A673 (cell line): ENCODE data around the gene DCP2. TPM values are rescaled to one million over a fixed set of nuclear protein-coding genes. Genes with fewer than 3 reads are reported as not detected.

ENCODE experiments used
- BruUV-seq: library from RNA; stranded (reverse); fragments of 400-500 nt; replicated peaks from 2 replicates; lab custom pipeline; 2021; lab: Mats Ljungman, UMichigan
- CTCF ChIA-PET: fragments of 300-600 bp; sonication (Branson Sonifier 250); formaldehyde crosslinking; loops from one replicate; lab custom pipeline; 2022; ENCODE audit warnings: antibody characterized with exemption; lab: Charles Lee
- POLR2A ChIA-PET: fragments of 300-600 bp; sonication (Branson Sonifier 250); formaldehyde crosslinking; loops from one replicate; lab custom pipeline; 2022; ENCODE audit warnings: antibody characterized with exemption; ENCODE audit not compliant: low non-redundant PET; lab: Charles Lee
- DNase-seq: peaks from one replicate; pipeline ENCODE4 v3.0.0-alpha.2; 2015; ENCODE audit warnings: low spot score
- H3K27ac ChIP-seq: fragments of 200-600 bp; sonication (generic); 2 replicates; pipeline ENCODE4 v1.5.1; 2016; ENCODE audit warnings: mixed run types, low read depth, mild to moderate bottlenecking, mixed read lengths, antibody characterized with exemption, low read length; ENCODE audit not compliant: poor library complexity, severe bottlenecking
- H3K27me3 ChIP-seq: fragments of 200-600 bp; sonication (generic); replicated peaks from 2 replicates; pipeline ENCODE4 v1.6.1; 2017; ENCODE audit warnings: mixed run types, low read depth, mild to moderate bottlenecking, mixed read lengths, antibody characterized with exemption, low read length; ENCODE audit not compliant: insufficient read depth, poor library complexity
- H3K36me3 ChIP-seq: fragments of 200-600 bp; sonication (generic); 2 replicates; pipeline ENCODE4 v1.6.1; 2016; ENCODE audit warnings: mixed run types, mild to moderate bottlenecking, mixed read lengths, antibody characterized with exemption, low read length; ENCODE audit not compliant: insufficient read depth, poor library complexity, severe bottlenecking
- H3K4me1 ChIP-seq: fragments of 200-600 bp; sonication (generic); 2 replicates; pipeline ENCODE4 v1.6.1; 2017; ENCODE audit warnings: mixed run types, mild to moderate bottlenecking, mixed read lengths, antibody characterized with exemption, low read length; ENCODE audit not compliant: insufficient read depth, poor library complexity, severe bottlenecking
- H3K4me3 ChIP-seq: fragments of 200-600 bp; sonication (generic); 2 replicates; pipeline ENCODE4 v1.5.1; 2016; ENCODE audit warnings: low read depth, mixed run types, mild to moderate bottlenecking, mixed read lengths, low read length; ENCODE audit not compliant: poor library complexity, severe bottlenecking
- H3K9me3 ChIP-seq: fragments of 200-600 bp; sonication (generic); 2 replicates; pipeline ENCODE4 v1.6.1; 2016; ENCODE audit warnings: mixed run types, low read depth, mild to moderate bottlenecking, mixed read lengths, antibody characterized with exemption, low read length; ENCODE audit not compliant: poor library complexity, severe bottlenecking
- EZH2 ChIP-seq: fragments of 200-600 bp; sonication (generic); IDR thresholded peaks from 2 replicates; pipeline ENCODE4 v1.6.1; 2017; ENCODE audit warnings: borderline replicate concordance, low read depth, mild to moderate bottlenecking, mixed read lengths, antibody characterized with exemption, low read length; ENCODE audit not compliant: poor library complexity, severe bottlenecking
- intact Hi-C: fragments of 100-400 bp; cut with micrococcal nuclease; formaldehyde crosslinking; loops from one replicate; pipeline ENCODE4 v1.10.0; 2022; ENCODE audit not compliant: unreplicated experiment
- total RNA-seq: library from RNA; stranded (reverse); gene quantifications from 2 replicates; pipeline ENCODE4 v1.2.3, GENCODE V29; 2021
- TF ChIP-seq, protein P1 (sequence below): fragments of 300-800, 200-600 bp; sonication (generic); conservative IDR thresholded peaks from 2 replicates; pipeline ENCODE4 v1.5.1; 2017; ENCODE audit warnings: low read depth, mild to moderate bottlenecking, antibody characterized with exemption, low read length, moderate library complexity, mixed read lengths

The DCP2 gene
- total RNA-seq, 1 experiment from 2014 or later, result 73.5 TPM

DNA sequence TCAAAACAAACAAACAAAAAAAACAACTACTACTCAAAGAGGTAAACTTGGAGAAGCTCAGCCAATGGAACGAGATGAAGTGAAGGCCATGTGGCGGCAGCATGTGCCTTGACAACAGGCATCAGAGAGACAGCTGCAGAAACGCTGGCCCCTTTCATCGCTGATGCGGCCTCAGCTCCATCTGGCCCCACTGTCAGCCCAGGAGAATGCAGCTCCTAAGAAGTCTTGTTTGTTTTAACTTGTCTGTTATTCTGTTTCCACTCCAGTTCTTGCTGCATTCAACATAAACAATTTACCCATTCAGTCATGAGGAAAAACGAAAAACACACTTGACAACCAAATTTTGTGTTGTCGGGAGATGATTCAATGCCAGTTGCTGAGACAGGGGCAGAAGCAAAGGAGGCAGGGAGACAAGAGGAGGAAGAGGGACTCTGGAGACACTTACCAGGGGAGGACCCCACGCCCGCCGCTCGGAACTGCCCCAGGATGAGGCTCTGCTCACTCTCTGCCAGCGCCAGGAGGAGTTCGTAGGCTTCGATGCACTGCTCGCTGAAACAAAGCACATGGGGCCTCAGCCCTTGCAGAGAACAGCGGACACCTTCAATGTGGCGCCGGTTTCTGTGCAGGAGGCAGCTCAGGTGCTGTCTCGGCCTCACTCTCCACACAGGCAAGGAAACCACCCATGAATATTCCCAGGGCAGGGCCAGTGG lies 91.2 kb downstream of the DCP2 start:
- Histone ChIP-seq H3K36me3 (no peaks in the 10 kb centered on the region), H3K4me1 (no peaks in the 10 kb centered on the region), H3K4me3 (no peak overlapping the region), H3K9me3 (no peaks in the 10 kb centered on the region), H3K27me3 (no peaks in the 10 kb centered on the region), H3K27ac (no peak overlapping the region)
- TF ChIP-seq, protein P1, sequence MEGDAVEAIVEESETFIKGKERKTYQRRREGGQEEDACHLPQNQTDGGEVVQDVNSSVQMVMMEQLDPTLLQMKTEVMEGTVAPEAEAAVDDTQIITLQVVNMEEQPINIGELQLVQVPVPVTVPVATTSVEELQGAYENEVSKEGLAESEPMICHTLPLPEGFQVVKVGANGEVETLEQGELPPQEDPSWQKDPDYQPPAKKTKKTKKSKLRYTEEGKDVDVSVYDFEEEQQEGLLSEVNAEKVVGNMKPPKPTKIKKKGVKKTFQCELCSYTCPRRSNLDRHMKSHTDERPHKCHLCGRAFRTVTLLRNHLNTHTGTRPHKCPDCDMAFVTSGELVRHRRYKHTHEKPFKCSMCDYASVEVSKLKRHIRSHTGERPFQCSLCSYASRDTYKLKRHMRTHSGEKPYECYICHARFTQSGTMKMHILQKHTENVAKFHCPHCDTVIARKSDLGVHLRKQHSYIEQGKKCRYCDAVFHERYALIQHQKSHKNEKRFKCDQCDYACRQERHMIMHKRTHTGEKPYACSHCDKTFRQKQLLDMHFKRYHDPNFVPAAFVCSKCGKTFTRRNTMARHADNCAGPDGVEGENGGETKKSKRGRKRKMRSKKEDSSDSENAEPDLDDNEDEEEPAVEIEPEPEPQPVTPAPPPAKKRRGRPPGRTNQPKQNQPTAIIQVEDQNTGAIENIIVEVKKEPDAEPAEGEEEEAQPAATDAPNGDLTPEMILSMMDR, result no peak
- BruUV-seq, result no TSS peak
- POLR2A ChIA-PET, result no interaction called here
- DNase-seq, result no peak
- CTCF ChIA-PET, result no interaction called here
- intact Hi-C loops, result no loop called here

DNA sequence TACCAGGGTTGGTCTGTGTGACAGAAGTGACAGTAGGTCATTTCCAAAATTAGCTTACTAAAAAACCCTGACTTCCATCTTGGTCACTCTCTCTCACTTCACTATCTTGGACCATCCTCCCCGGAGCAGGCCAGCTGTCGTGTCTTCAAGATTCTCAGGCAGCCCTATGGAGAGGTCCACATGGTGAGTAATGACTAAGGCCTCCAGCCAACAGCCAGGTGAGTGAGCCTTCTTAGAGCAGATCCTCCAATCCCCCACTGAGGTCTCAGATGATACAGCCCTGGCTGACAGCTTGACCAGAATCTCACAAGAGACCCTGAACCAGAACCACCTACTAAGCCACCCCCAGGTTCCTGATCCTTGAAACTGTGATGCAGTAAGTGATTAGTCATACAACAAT lies 92.0 kb downstream of the DCP2 start:
- TF ChIP-seq EZH2, result no peak
- TF ChIP-seq, protein P1, result no peak
- ChIA-PET CTCF (no interaction called here), POLR2A (no interaction called here)
- Histone ChIP-seq H3K9me3 (no peaks in the 10 kb centered on the region), H3K27ac (no peak overlapping the region), H3K4me1 (no peaks in the 10 kb centered on the region), H3K36me3 (no peaks in the 10 kb centered on the region), H3K4me3 (no peak overlapping the region), H3K27me3 (no peaks in the 10 kb centered on the region)
- intact Hi-C loops, result no loop called here
- no TSS peak for BruUV-seq
- DNase-seq, result no peak

Other genes starting within 250 kb of the DCP2 start
- gene APC, start 238.9 kb upstream of the DCP2 start, total RNA-seq, result 36.9 and 39.3 TPM in 2 replicates
- gene SRP19, start 115.5 kb upstream of the DCP2 start, total RNA-seq, result 72.4 and 73.9 TPM in 2 replicates
- gene REEP5, start 54.6 kb upstream of the DCP2 start, total RNA-seq, result 42.8 and 50.5 TPM in 2 replicates